HG02943 (cell line): ENCODE data around the gene CA11.
A peak's percentile ranks its signal among the peaks of the same experiment; 100 is the strongest.

ENCODE experiments used
- ATAC-seq: cut with Tn5 transposase; IDR thresholded peaks from one replicate; pipeline ENCODE4 v1.9.1; 2021; ENCODE audit warnings: mild to moderate bottlenecking, low read depth, moderate library complexity; ENCODE audit not compliant: unreplicated experiment

Gene CA11

GRCh38 chr19:48631225-48631624, 14.8 kb downstream of the CA11 start:
- ATAC-seq, result no peak

GRCh38 chr19:48630296-48631063, 15.5 kb downstream of the CA11 start:
- no peak for ATAC-seq

- no peak for ATAC-seq
These were observed 16.2 kb downstream of the CA11 start for GRCh38 chr19:48629599-48630295.

GRCh38 chr19:48629297-48629598, 16.7 kb downstream of the CA11 start:
- no peak for ATAC-seq

GRCh38 chr19:48628486-48629296, 17.3 kb downstream of the CA11 start:
- no peak for ATAC-seq

- ATAC-seq, result no peak
These were observed 18.1 kb downstream of the CA11 start for GRCh38 chr19:48627865-48628314.

- no peak for ATAC-seq
These were observed 18.7 kb downstream of the CA11 start for GRCh38 chr19:48627201-48627864.

- ATAC-seq, result no peak
These were observed 20.1 kb downstream of the CA11 start for GRCh38 chr19:48625891-48626327.

GRCh38 chr19:48624791-48625723, 20.9 kb downstream of the CA11 start:
- ATAC-seq, result no peak

- peak; percentile 51 for ATAC-seq
These were observed 21.9 kb downstream of the CA11 start for GRCh38 chr19:48624067-48624594.

GRCh38 chr19:48623556-48624066, 22.4 kb downstream of the CA11 start:
- no peak for ATAC-seq

- no peak for ATAC-seq
These were observed 26.0 kb downstream of the CA11 start for GRCh38 chr19:48619692-48620585.

GRCh38 chr19:48618916-48619691, 26.9 kb downstream of the CA11 start, which contains the start of the genes RPL18 and SPHK2:
RPL18 (minus strand) TSS chr19:48619178; CDS start chr19:48619143, 35 bp downstream.
SPHK2 (plus strand) TSS chr19:48619506; CDS start chr19:48620515, 1,009 bp downstream.
- peak; percentile 86 for ATAC-seq

- ATAC-seq, result no peak
These were observed 27.6 kb downstream of the CA11 start for GRCh38 chr19:48618278-48618915.

- ATAC-seq, result no peak
These were observed 28.6 kb downstream of the CA11 start for GRCh38 chr19:48617146-48617937.

- ATAC-seq, result no peak
These were observed 29.4 kb downstream of the CA11 start for GRCh38 chr19:48616491-48617056.
